Ramos (cell line): ENCODE measurements around the gene CFAP45.

Experiments
- in situ Hi-C: fragments of 300-500 bp; cut with MboI; formaldehyde crosslinking; loops from one replicate; pipeline ENCODE4 v1.14.3; 2022; ENCODE audit warnings: low sequenced_read_pairs; ENCODE audit not compliant: unreplicated experiment

Gene CFAP45

GRCh38 chr1:159831412-159832141 lies 68.4 kb downstream of the CFAP45 start:
- in situ Hi-C loops: no loop called here

DNA sequence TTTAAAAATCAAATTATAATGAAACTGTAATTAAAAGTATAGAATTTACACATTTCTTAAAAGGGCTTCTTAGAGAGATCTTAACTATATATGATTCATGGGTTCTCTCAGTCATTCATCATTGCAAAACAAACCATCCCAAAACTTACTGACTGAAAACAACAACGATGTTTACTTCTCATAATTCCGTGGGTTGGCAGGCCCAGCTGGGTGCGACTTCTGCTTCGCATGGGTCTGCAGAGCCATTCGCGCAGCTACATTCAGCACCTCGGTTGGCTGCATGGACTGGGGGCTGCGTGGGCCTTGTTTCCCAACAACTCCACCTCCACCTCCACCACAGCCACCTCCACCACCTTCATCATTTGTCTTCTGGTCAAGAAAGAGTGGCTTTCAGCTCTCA lies 69.2 kb downstream of the CFAP45 start:
- in situ Hi-C loops: no loop called here

GRCh38 chr1:159829822-159830465 lies 70.0 kb downstream of the CFAP45 start:
- in situ Hi-C loops: no loop called here

GRCh38 chr1:159829273-159829634 lies 70.7 kb downstream of the CFAP45 start:
- in situ Hi-C loops: no loop called here

DNA sequence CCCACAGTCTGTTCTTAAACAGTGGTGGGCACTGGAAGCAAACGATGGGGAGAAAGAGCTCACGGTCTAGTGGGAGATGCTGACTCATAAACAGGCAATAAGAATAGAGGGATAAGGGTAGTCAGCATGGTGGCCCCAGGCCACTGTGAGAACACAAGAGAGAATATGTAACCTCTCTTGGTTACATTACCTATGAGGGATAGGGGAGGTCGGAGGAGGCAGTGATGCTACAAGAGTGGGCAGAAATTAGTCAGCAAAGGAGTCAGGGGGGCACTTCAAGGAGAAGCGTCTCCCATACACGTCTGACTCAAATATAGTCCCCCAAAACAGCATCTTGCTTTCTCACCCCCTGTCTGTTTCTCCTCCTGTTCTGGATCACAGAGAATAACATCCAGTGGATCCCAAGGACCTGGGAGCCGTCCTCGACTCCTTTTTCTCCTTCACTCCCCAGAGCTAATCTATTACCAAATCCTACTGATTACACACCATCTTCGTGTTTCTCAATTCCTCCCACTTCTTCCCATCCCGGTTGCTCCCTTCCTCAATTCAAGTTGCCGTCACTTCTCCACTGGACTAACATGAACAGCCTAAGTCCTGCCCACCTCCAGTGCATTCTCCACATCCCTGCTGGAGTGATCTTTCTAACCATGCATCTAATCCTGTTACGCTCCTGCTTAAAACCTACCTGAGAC lies 71.2 kb downstream of the CFAP45 start:
- in situ Hi-C loops: no loop called here

DNA sequence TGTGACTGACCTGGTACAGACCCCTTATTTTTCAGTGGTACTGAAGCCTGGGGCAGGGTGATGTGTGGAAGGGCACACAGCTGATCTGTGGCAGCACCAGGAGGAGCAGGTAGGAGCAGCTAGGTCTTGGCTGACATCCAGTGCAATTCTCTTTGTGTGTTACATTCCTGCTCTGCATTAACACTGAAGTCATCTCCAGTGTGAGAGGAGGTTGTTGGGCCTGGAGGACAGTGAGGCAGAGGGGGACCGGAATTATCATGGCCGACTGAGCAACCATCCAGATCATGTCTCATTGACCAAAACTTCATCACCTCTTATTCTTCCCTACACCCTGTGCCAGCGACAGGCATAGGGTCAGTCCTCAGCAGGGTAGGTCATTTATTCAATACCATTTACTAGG lies 71.8 kb downstream of the CFAP45 start:
- in situ Hi-C loops: no loop called here

DNA sequence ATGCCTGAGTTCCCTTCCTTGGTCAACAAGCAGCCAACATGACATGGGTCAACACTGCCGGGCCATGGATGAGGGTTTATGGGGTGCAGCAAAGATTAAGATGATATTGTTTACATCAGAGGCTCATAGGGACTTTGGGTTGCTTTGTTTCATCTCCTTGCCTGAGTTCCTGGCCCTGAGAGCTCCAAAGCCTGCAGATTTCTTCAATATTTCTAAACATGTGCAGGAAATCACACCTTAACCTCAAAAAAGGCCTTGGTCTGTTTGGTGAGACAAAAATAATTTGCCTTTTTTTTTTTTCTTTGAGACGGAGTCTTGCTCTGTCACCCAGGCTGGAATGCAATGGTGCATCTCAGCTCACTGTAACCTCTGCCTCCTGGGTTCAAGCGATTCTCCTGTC lies 72.4 kb downstream of the CFAP45 start:
- in situ Hi-C loops: no loop called here

GRCh38 chr1:159827102-159827490 lies 72.9 kb downstream of the CFAP45 start:
- in situ Hi-C loops: no loop called here

DNA sequence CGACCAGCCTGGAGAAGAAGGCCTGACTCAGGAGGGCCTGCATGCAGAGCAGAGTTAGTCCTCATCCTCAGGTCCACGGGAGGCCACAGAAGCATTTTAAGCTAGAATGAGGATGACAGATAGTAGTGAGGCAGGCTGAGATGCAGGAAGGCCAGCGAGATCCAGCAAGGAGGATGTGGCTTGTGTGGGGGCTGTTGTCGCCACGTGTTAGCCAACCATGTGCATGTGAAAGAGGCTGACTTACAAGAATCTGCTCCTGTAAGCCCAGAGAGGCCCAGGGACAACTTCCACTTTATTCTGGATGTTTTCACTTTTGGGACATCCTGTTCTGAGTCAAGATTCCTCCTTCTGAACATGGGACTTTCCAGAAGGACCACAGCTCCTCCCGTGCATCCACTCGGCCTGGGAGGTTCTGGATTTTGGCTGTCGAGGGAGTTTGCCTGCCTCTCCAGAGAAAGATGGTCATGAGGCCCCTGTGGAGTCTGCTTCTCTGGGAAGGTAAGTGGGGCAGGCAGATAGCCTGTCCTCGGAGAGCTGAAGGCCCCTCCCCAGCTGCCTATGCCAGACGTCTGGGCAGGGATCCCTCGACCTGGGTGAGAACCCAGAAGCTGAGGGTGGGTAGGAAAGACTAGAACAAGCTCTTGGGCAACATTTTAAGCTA lies 73.4 kb downstream of the CFAP45 start, which contains the start of gene SLAMF8:
TSS of gene SLAMF8 (plus strand) at position 433 of the 661 bp plus-strand sequence. CDS start at position 459, 26 bp downstream.
- in situ Hi-C loops: no loop called here

GRCh38 chr1:159825564-159825963 lies 74.4 kb downstream of the CFAP45 start:
- in situ Hi-C loops: no loop called here

DNA sequence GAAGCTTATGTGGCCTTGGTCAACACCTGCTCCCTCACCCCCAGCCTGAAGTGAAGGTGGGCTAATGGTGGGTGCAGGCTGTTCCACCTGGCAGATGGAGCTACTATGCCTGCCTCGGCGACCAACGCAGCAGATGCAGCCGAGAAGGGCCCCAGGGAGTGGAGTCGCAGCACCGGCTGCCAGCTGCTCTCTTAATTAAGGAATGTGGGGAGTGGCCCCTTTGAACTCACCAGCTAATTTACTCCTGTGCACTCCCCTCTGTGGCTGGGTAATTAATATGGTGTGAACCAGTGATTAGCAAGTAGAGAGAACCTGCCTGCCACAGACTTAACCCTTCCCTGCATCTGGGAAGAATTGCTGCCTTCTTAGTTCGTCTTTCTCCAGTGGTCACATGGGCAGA lies 76.6 kb downstream of the CFAP45 start:
- in situ Hi-C loops: no loop called here
